COR-L47 (cell line): Measurements from ENCODE around the gene RNF2.

Source experiments
- DNase-seq: peaks from one replicate; lab custom pipeline; 2025; lab: John Stamatoyannopoulos, UW

The RNF2 gene

DNA sequence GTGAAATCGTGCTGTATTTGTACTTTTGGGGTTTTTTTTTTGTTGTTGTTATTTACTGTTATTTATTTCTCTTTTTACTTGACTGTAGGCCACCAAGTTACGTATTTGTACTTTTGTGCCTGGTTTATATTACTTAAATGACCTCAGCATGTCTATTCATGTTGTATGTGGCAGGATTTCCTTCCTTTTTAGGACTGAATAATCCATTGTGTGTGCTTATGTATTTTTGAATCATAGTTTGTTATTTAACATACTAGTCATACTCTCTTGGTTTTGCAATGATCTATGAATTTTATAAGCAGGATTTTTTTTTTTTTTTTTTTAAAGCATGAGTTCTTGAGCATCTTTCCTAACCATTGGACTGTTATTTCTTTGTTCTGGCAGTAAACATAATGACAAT is 51.2 kb downstream of the RNF2 start:
- DNase-seq: no peak

DNA sequence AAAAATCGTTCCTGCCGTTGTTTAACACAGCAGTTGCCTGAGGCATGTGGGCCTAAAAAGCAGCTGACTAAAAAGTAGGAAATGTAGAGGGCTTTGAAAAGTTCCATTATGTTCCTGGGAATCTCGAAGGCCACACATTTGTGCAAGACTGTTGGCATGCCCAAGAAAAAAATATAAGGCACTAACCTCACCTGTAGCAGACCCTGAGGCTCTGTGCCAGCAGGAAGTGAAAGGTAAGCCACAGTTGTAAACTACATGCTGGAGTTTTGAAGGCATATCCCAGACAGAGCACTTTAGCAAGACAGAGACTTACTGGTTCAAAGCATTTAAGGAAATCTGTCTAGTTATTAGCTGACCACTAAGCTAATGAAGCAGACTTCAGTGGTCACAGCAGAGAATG is 58.7 kb downstream of the RNF2 start:
- DNase-seq: no peak

DNA sequence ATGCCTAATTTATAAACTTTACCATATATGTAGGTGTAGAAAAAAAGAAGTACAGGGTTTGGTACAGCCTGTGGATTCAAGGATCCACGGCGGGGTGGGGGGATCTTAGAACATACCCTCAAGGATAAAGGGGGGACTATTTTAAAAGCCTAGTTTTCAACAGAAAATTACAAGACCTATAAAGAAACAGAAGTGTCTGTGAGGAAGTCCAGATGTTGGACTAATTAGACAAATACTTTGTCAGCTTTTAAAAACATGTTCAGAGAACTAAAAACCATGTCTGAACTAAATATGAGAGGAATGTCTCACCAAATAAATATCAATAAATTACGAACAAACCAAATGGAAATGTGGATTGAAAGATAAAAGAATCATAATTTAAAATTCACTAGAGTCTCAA is 59.8 kb downstream of the RNF2 start:
- DNase-seq: no peak

DNA sequence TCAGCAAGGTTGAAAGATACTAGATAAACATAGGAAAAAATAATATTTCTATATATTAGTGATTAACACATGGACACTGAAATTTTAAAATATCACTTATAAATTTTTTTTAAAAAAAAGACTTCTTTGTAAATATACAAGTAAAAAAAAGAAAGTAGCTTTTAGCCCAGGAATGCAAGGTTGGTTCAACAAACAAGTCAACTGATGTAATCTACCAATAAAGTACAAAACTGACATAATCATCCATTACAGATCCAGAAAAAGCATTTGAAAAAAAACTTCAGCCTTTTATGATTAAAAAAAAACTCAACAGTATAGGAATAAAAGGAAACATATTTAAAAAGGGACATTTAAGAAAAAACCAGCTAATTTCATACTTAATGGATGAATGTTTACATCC is 63.0 kb downstream of the RNF2 start:
- no peak for DNase-seq

DNA sequence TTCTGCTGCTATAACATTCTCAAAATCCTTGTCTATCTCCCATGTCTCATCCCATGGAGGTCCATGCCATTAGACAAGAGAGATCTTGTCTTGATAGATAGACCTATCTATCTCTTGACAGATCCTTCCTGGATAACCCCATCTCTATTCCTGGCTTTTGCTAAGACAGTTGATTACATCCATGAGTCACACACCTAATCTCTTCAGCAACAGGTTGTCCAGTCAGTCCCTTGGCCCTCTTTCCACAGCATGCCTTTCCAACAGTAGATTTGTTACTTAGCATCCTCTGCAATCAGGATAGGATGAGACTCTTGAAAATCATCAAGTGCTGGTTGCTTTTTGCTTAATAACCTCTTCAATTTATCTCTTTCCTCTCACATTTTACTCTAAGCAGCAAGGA is 64.8 kb downstream of the RNF2 start:
- DNase-seq: no peak

DNA sequence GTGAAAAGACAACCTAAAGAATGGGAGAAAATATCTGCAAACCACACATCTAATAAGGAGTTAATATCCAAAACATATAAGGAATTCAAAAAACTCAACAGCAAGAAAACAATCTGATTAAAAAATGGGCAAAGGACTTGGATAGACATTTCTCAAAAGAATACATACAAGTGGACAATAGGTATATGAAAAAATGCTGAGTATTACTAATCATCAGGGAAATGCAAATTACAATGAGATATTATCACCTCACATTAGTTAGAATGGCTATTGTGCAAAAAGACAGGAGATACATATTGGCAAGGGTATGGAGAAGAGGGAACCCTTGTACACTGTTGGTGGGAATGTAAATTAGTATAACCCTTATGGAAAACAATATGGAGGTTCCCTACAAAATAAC is 66.5 kb downstream of the RNF2 start:
- no peak for DNase-seq

DNA sequence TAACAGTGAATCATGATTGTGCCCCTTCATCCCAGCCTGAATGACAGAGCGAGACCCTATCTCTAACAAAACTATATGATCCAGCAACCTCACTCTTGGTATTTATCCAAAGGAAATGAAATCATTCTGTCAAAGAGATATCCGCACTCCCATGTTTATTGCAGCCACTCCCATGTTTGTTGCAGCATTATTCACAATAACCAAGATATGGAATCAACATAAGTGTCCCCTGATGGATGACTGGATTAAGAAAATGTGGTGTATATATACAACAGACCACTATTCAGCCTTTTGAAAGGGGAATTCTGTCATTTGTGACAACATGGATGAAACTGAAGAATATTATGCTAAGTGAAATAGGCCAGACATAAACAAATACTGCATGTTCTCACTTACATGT is 67.0 kb downstream of the RNF2 start:
- no peak for DNase-seq

DNA sequence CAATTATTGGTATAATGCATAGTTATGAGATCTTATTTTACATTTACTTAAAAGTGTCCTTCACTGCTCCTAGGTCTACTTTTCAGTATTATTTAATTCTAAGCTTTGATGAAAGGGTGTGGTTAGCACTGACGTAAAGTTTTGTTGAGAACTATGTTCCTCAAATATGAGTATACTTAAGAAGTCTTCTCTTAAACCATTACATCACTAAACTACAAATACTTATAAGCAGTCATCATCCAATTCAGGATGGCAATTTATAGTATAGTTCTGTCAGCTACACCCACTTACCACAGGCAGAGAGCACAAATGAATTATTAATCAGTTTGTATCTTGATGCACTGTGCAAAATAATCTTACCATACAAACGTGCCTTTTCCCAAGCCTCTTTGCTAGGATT is 84.3 kb downstream of the RNF2 start:
- no peak for DNase-seq

DNA sequence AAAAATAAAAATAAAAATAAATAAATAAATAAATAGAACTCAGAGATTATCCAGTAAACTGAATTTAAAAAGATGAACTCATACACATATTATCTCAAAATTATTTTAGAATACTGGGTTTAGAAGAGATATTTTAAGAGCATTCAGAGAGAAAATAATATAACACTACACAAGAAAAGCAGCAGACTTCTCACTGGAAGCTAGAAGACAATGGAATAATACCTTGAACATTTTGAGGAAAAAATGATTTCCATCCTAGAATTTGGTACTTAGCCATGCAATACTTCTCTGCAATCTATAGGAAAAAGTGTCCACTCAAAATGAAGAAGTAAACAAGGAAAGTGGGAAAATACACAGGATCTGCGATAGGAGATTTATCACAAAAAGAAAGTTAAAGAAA is 87.2 kb downstream of the RNF2 start:
- no peak for DNase-seq

DNA sequence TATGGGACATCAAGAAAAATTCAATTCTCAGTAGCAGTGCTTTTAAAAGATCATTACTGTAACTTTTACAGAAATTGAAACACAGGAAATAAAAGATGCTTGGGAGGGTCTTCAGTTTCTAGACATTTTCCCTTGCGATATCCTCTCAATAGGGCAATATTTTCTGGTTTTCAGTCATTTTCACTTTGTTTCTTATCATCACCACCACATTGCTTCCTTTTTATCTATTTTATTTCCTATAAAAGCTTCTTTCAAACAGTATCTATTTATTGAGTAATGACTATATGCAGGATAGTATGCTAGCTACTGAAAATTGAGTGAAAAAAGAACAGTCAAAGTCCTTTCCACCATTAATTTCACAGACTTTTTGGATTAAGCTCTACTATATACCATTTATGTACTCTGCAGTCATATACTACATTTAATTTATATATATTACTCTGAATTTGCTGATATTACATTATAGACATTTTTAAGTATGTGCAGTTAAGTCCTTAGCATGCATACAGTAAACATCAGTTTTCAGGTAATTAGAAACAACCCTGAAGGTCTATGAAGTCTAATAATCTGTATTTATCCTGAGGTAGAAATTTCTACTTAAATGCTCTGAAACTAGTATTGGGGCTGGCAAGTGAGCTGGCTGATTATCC is 92.7 kb downstream of the RNF2 start:
- DNase-seq: no peak

DNA sequence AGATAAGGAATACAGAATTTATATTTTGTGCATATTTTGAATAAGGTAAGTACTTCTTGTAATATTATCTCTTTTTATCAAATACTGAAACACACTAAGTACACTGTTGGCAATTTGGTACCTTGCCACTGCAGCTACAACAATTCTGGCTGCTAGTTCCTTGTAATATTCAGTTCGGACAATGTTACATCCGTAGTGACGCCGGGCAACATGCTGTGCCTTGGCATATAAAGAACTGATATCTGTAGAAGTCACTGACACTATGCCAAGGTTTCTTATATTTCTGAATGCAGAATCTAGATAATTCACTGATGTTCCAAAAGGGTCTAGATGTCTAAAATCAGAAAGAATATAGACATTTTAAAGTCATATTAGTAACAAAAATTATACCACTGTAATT is 93.9 kb downstream of the RNF2 start:
- no peak for DNase-seq

DNA sequence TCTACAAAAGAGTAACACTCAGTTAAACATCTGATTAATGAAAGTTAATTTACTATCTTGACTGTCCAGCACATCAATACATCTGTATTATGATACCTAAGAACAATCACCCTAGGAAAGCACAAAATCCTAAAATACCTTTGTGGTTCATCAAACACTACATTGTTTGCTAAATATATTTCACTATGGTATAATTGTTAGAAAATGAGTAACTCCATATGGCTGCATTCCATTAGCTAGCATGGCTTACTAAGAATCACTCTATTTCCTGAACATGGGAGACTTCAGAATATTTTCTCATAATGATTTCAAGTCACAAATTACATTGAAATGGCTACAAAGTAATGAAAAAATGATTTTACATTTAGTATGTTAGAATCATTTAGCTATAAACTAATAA is 98.9 kb downstream of the RNF2 start:
- no peak for DNase-seq

DNA sequence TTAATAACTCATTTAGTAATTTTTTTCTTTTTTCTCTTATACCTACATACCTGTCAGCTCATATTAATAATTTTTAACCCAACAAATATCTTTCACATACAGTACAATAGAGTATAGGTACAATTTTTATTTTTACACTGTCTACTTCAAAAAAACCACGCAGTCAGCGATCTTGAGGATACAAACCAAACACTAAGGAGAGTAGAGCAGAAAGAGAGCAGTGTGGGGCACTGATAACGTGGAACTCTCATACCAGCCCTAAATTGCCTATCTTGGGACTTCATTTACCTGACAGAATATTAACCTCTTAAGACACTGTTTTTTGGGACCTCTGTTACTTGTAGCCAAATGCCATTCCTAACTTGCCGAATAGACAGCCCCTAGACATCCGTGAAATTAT is 105.9 kb downstream of the RNF2 start:
- no peak for DNase-seq
